SK-N-SH (cell line): ENCODE results near the gene MPEG1. TPM values are rescaled to one million over a fixed set of nuclear protein-coding genes. Genes with fewer than 3 reads are reported as not detected.

Experiments used
- CTCF ChIA-PET: fragments of 300-600, 350-600 bp; formaldehyde crosslinking; extraction: SDS; loops from one replicate; lab custom pipeline; 2021; lab: Yijun Ruan, JAX
- POLR2A ChIA-PET: fragments of 350-600 bp; sonication (Branson Sonifier 250); formaldehyde crosslinking; extraction: SDS; loops from one replicate; lab custom pipeline; 2020; ENCODE audit warnings: antibody characterized with exemption, inconsistent platforms; lab: Yijun Ruan, JAX
- DNase-seq: peaks from one replicate; pipeline ENCODE4 v3.0.0; 2012
- H2AFZ ChIP-seq: fragments of 200-600 bp; sonication (generic); 2 replicates; pipeline ENCODE4 v1.8.1; 2016; ENCODE audit warnings: antibody characterized with exemption, mild to moderate bottlenecking, low read depth
- H3F3A ChIP-seq: fragments of 200-600 bp; sonication (generic); replicated peaks from 2 replicates; pipeline ENCODE3; 2016; ENCODE audit warnings: antibody characterized with exemption, mild to moderate bottlenecking; ENCODE audit not compliant: insufficient read depth
- H3K27ac ChIP-seq, 2 experiments: fragments of 200-500 bp in 1 of 2; fragments of 200-600 bp in 1 of 2; sonication (Bioruptor generic) in 1 of 2; sonication (generic), shearing (Covaris generic) in 1 of 2; 2 replicates each; pipeline versions ENCODE4 v1.5.1 to v1.6.1; 2014 to 2016; ENCODE audit warnings: low read depth in 2 of 2, inconsistent platforms in 1 of 2, low read length in 1 of 2, mild to moderate bottlenecking in 1 of 2, mixed read lengths in 1 of 2
- H3K27me3 ChIP-seq: fragments of 200-600 bp; sonication (generic), shearing (Covaris generic); 2 replicates; pipeline ENCODE4 v1.6.1; 2016; ENCODE audit warnings: mixed run types; ENCODE audit not compliant: insufficient read depth
- H3K36me3 ChIP-seq, 2 experiments: fragments of 200-500 bp in 1 of 2; fragments of 200-600 bp in 1 of 2; sonication (Bioruptor generic) in 1 of 2; sonication (generic) in 1 of 2; replicated peaks in 1 of 2; 2 replicates each; pipeline versions ENCODE3 to v1.5.1; 2014 to 2016; ENCODE audit warnings: low read length in 1 of 2, mild to moderate bottlenecking in 1 of 2; ENCODE audit not compliant: insufficient read depth in 2 of 2, control insufficient read depth in 1 of 2
- H3K4me1 ChIP-seq, 2 experiments: fragments of 200-500 bp in 1 of 2; fragments of 200-600 bp in 1 of 2; sonication (Bioruptor generic) in 1 of 2; sonication (generic), shearing (Covaris generic) in 1 of 2; 2 replicates each; pipeline versions ENCODE4 v1.5.1 to v1.6.1; 2014 to 2016; ENCODE audit warnings: low read depth in 1 of 2, low read length in 1 of 2, mixed run types in 1 of 2; ENCODE audit not compliant: insufficient read depth in 2 of 2, control insufficient read depth in 1 of 2
- H3K4me2 ChIP-seq: fragments of 200-600 bp; sonication (generic), shearing (Covaris generic); 2 replicates; pipeline ENCODE4 v1.6.1; 2017; ENCODE audit warnings: mixed run types
- H3K4me3 ChIP-seq, 2 experiments: fragments of 200-500 bp in 1 of 2; fragments of 200-600 bp in 1 of 2; sonication (Bioruptor generic) in 1 of 2; sonication (generic), shearing (Covaris generic) in 1 of 2; 2 replicates each; pipeline versions ENCODE4 v1.5.1 to v1.8.1; 2014 to 2016; ENCODE audit warnings: low read depth in 2 of 2, inconsistent platforms in 1 of 2, low read length in 1 of 2, mild to moderate bottlenecking in 1 of 2, mixed read lengths in 1 of 2, moderate library complexity in 1 of 2
- H3K79me2 ChIP-seq: fragments of 200-600 bp; sonication (generic); 2 replicates; pipeline ENCODE4 v1.8.1; 2017; ENCODE audit warnings: mild to moderate bottlenecking; ENCODE audit not compliant: insufficient read depth
- H3K9ac ChIP-seq: fragments of 200-600 bp; sonication (generic); 2 replicates; pipeline ENCODE4 v1.6.1; 2017; ENCODE audit warnings: mixed run types
- H3K9me2 ChIP-seq: fragments of 200-600 bp; sonication (generic); 2 replicates; pipeline ENCODE4 v1.6.1; 2017; ENCODE audit warnings: mixed run types
- H3K9me3 ChIP-seq: fragments of 200-600 bp; sonication (generic); 2 replicates; pipeline ENCODE4 v1.6.1; 2017; ENCODE audit warnings: mixed run types, mild to moderate bottlenecking, moderate library complexity
- H4K20me1 ChIP-seq: fragments of 200-600 bp; sonication (generic); 2 replicates; pipeline ENCODE4 v1.6.1; 2017; ENCODE audit warnings: mild to moderate bottlenecking, mixed run types; ENCODE audit not compliant: insufficient read depth
- ELF1 ChIP-seq: IDR thresholded peaks from 2 replicates; pipeline ENCODE4 v1.4.0; 2012
- EP300 ChIP-seq, 2 experiments: IDR thresholded peaks; 2 replicates each; pipeline versions ENCODE4 v1.4.0 to v1.6.1; 2012; ENCODE audit warnings: borderline replicate concordance in 1 of 2, low read depth in 1 of 2, low read length in 1 of 2
- EZH2phosphoT487 ChIP-seq: fragments of 200-600 bp; sonication (generic); IDR thresholded peaks from 2 replicates; pipeline ENCODE4 v1.6.1; 2017; ENCODE audit warnings: low read depth, mixed run types, mild to moderate bottlenecking, antibody characterized with exemption, moderate library complexity, borderline replicate concordance
- FOSL2 ChIP-seq: IDR thresholded peaks from 2 replicates; pipeline ENCODE4 v1.4.0; 2012; ENCODE audit warnings: low read depth, mild to moderate bottlenecking, moderate library complexity, borderline replicate concordance
- GATA2 ChIP-seq: sonication (generic); formaldehyde crosslinking; IDR thresholded peaks from 2 replicates; pipeline ENCODE4 v1.5.0; 2020; ENCODE audit warnings: mild to moderate bottlenecking, missing genetic modification reagents
- JUND ChIP-seq: IDR thresholded peaks from 2 replicates; pipeline ENCODE4 v1.4.0; 2012
- MEF2A ChIP-seq: IDR thresholded peaks from 2 replicates; pipeline ENCODE4 v1.4.0; 2012; ENCODE audit warnings: low read depth, borderline replicate concordance
- MXI1 ChIP-seq: IDR thresholded peaks from 2 replicates; pipeline ENCODE4 v1.6.1; 2012; ENCODE audit warnings: mild to moderate bottlenecking, low read depth, low read length, improper control_type of control experiment
- NFIC ChIP-seq: IDR thresholded peaks from 2 replicates; pipeline ENCODE4 v1.4.0; 2012; ENCODE audit warnings: borderline replicate concordance
- RCOR1 ChIP-seq: fragments of 150-350 bp; IDR thresholded peaks from 2 replicates; pipeline ENCODE4 v1.6.1; 2017; ENCODE audit warnings: antibody characterized with exemption, low read length
- RFX5 ChIP-seq: IDR thresholded peaks from 2 replicates; pipeline ENCODE4 v1.6.1; 2012; ENCODE audit warnings: mild to moderate bottlenecking, improper control_type of control experiment, low read length
- RXRA ChIP-seq: IDR thresholded peaks from 2 replicates; pipeline ENCODE4 v1.4.0; 2012; ENCODE audit warnings: low read depth, mild to moderate bottlenecking, borderline replicate concordance
- SIN3A ChIP-seq: IDR thresholded peaks from 2 replicates; pipeline ENCODE4 v1.6.1; 2012; ENCODE audit warnings: low read depth, mild to moderate bottlenecking, low read length, moderate library complexity, borderline replicate concordance
- WGBS: methylation state at CpG from one replicate; pipeline ENCODE4 v1.1.6; 2017; ENCODE audit warnings: low lambda C conversion rate; 5-methylcytosine and 5-hydroxymethylcytosine counted together
- polyA plus RNA-seq, 3 experiments: library from polyadenylated mRNA; depleted of rRNA; stranded (reverse); fragments of >200 nt; gene quantifications; 2 replicates each; pipeline ENCODE4 v1.2.3, GENCODE V29; 2012
- TF ChIP-seq, protein P1 (sequence below): IDR thresholded peaks from 2 replicates; pipeline ENCODE4 v1.6.1; 2012; ENCODE audit warnings: mild to moderate bottlenecking, low read depth, low read length, moderate library complexity
- TF ChIP-seq, protein P2 (sequence below): fragments of 200-600 bp; sonication (generic); IDR thresholded peaks from 2 replicates; pipeline ENCODE4 v1.6.1; 2017; ENCODE audit warnings: antibody characterized with exemption, mild to moderate bottlenecking, moderate library complexity
- TF ChIP-seq, protein P3 (sequence below): fragments of 150-350 bp; IDR thresholded peaks from 2 replicates; pipeline ENCODE4 v1.6.1; 2016; ENCODE audit warnings: mild to moderate bottlenecking, low read depth, low read length

The MPEG1 gene
- polyA plus RNA-seq, 1 of the 3 experiments (the other 2 are of a cell fraction): not detected

DNA sequence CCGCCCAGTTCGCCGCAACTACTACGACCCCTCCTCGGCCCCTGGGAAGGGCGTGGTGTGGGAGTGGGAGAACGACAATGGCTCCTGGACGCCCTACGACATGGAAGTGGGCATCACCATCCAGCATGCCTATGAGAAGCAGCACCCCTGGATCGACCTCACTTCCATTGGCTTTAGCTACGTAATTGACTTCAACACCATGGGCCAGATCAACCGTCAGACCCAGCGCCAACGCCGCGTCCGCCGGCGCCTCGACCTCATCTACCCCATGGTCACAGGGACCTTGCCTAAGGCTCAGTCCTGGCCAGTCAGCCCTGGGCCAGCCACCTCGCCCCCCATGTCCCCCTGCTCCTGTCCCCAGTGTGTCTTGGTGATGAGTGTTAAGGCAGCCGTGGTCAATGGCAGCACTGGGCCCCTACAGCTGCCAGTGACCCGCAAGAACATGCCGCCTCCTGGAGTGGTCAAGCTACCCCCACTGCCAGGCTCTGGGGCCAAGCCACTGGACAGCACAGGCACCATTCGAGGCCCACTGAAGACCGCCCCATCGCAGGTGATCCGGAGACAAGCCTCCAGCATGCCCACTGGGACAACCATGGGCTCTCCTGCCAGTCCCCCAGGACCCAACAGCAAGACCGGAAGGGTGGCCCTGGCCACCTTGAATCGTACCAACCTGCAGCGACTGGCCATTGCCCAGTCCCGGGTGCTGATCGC lies 30.8 kb downstream of the MPEG1 start:
- Histone ChIP-seq H3K4me2 (no peak overlapping the region), H4K20me1 (no peaks in the 10 kb centered on the region), H2AFZ (no peak overlapping the region), H3K9me2 (no peaks in the 10 kb centered on the region), H3K79me2 (no peaks in the 10 kb centered on the region), H3K27me3 (no peaks in the 10 kb centered on the region; the same call in 1 of the 2 replicates), H3K36me3 (no peaks in the 10 kb centered on the region), H3K9me3 (no peaks in the 10 kb centered on the region), H3F3A (no peaks in the 10 kb centered on the region), H3K9ac (no peak overlapping the region), H3K27ac (no peak overlapping the region), H3K4me3 (no peak overlapping the region), H3K4me1 (no peaks in the 10 kb centered on the region)
- no peak for DNase-seq
- no peak for TF ChIP-seq MXI1
- no peak for TF ChIP-seq FOSL2
- TF ChIP-seq EP300 (IDR thresholded peaks at IDR 0.05; ENCODE audit: borderline replicate concordance in 1 of 2, low read depth in 1 of 2, low read length in 1 of 2): no peak
- TF ChIP-seq GATA2 (CRISPR knock-in tag): no peak
- TF ChIP-seq ELF1: no peak
- no peak for TF ChIP-seq EZH2phosphoT487
- TF ChIP-seq, protein P1, sequence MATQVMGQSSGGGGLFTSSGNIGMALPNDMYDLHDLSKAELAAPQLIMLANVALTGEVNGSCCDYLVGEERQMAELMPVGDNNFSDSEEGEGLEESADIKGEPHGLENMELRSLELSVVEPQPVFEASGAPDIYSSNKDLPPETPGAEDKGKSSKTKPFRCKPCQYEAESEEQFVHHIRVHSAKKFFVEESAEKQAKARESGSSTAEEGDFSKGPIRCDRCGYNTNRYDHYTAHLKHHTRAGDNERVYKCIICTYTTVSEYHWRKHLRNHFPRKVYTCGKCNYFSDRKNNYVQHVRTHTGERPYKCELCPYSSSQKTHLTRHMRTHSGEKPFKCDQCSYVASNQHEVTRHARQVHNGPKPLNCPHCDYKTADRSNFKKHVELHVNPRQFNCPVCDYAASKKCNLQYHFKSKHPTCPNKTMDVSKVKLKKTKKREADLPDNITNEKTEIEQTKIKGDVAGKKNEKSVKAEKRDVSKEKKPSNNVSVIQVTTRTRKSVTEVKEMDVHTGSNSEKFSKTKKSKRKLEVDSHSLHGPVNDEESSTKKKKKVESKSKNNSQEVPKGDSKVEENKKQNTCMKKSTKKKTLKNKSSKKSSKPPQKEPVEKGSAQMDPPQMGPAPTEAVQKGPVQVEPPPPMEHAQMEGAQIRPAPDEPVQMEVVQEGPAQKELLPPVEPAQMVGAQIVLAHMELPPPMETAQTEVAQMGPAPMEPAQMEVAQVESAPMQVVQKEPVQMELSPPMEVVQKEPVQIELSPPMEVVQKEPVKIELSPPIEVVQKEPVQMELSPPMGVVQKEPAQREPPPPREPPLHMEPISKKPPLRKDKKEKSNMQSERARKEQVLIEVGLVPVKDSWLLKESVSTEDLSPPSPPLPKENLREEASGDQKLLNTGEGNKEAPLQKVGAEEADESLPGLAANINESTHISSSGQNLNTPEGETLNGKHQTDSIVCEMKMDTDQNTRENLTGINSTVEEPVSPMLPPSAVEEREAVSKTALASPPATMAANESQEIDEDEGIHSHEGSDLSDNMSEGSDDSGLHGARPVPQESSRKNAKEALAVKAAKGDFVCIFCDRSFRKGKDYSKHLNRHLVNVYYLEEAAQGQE: no peak
- no peak for TF ChIP-seq RCOR1
- TF ChIP-seq NFIC: no peak
- ChIA-PET CTCF (interaction anchor here (2.0 to 6.2 kb wide), 3 partner anchors 10 to 24 kb away, joined by 7 to 58 read pairs (median 8); partner anchors contain the start of gene DTX4), POLR2A (no interaction called here)
- 63% methylated on average over 20 of the region's 33 CpGs for WGBS

DNA sequence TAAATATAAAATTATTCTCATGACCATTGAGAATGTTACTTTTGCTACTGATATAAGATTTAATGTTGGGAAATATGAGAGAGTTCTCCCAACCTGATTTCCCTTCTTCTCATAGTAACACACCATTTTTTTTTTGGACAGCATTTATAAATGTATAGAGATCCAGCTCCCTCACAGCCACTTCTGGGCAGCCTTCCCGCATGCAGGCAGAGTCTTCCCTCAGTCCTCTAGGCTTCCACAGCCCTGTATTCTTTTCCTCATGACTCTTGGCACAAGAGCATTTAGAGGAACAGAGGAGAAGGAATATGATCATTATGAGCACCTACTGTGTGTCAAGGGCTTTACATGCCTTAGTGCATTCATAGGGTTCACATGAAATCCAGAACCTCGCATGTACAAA lies 31.8 kb downstream of the MPEG1 start:
- DNase-seq: no peak
- CTCF ChIA-PET: interaction anchor here (2.0 to 2.5 kb wide), 3 partner anchors 9 to 25 kb away, joined by 7 to 13 read pairs (median 8); partner anchors contain the start of gene DTX4
- Histone ChIP-seq H3K9me3 (no peaks in the 10 kb centered on the region), H3K9ac (no peak overlapping the region), H3K36me3 (no peaks in the 10 kb centered on the region), H4K20me1 (no peaks in the 10 kb centered on the region), H3K4me3 (no peak overlapping the region), H3K27me3 (no peaks in the 10 kb centered on the region; the same call in 1 of the 2 replicates), H3F3A (no peaks in the 10 kb centered on the region), H3K9me2 (no peaks in the 10 kb centered on the region), H3K4me2 (no peak overlapping the region), H3K4me1 (no peaks in the 10 kb centered on the region), H2AFZ (no peak overlapping the region), H3K27ac (no peak overlapping the region), H3K79me2 (no peaks in the 10 kb centered on the region)
- WGBS: 63% methylated on average over 2 of the region's 2 CpGs
- POLR2A ChIA-PET: no interaction called here
- TF ChIP-seq SIN3A: no peak
- TF ChIP-seq, protein P2, sequence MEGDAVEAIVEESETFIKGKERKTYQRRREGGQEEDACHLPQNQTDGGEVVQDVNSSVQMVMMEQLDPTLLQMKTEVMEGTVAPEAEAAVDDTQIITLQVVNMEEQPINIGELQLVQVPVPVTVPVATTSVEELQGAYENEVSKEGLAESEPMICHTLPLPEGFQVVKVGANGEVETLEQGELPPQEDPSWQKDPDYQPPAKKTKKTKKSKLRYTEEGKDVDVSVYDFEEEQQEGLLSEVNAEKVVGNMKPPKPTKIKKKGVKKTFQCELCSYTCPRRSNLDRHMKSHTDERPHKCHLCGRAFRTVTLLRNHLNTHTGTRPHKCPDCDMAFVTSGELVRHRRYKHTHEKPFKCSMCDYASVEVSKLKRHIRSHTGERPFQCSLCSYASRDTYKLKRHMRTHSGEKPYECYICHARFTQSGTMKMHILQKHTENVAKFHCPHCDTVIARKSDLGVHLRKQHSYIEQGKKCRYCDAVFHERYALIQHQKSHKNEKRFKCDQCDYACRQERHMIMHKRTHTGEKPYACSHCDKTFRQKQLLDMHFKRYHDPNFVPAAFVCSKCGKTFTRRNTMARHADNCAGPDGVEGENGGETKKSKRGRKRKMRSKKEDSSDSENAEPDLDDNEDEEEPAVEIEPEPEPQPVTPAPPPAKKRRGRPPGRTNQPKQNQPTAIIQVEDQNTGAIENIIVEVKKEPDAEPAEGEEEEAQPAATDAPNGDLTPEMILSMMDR: no peak
- no peak for TF ChIP-seq JUND
- TF ChIP-seq RXRA: no peak
- TF ChIP-seq RFX5: no peak
- TF ChIP-seq RCOR1: no peak
- no peak for TF ChIP-seq GATA2 (CRISPR knock-in tag)
- TF ChIP-seq, protein P1: no peak
- TF ChIP-seq MEF2A: no peak
- TF ChIP-seq, protein P3, sequence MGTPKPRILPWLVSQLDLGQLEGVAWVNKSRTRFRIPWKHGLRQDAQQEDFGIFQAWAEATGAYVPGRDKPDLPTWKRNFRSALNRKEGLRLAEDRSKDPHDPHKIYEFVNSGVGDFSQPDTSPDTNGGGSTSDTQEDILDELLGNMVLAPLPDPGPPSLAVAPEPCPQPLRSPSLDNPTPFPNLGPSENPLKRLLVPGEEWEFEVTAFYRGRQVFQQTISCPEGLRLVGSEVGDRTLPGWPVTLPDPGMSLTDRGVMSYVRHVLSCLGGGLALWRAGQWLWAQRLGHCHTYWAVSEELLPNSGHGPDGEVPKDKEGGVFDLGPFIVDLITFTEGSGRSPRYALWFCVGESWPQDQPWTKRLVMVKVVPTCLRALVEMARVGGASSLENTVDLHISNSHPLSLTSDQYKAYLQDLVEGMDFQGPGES: no peak
